Left hindlimb (tissue), 1 donor: ENCODE measurements around the gene NOTCH2NLA.
"Not testable (repeated sequence)": the region's sequence is repeated elsewhere in the genome, so short reads cannot be mapped to it uniquely, and the experiment has no call there.

Experiments
- DNase-seq: peaks from one replicate; pipeline ENCODE4 v3.0.0-alpha.2; 2018

Gene NOTCH2NLA

GRCh38 chr1:146144465-146144864 is 84.4 kb downstream of the NOTCH2NLA start, which contains the start of gene NBPF10:
TSS of gene NBPF10 (minus strand) at chr1:146144804. CDS start at chr1:146144769, 35 bp downstream.
- not testable (repeated sequence) for DNase-seq
